K562 (cell line): ENCODE results near the gene KCND3. TPM values are rescaled to one million over a fixed set of nuclear protein-coding genes. Genes with fewer than 3 reads are reported as not detected.
A peak's percentile ranks its signal among the peaks of the same experiment; 100 is the strongest.

Source experiments
- ATAC-seq: fragments of 200-7000 bp; cut with Tn5 transposase; 3 replicates; pipeline ENCODE4 v1.9.1; 2020; ENCODE audit warnings: moderate library complexity
- BruUV-seq: library from RNA; stranded (reverse); fragments of 400-500 nt; replicated peaks from 2 replicates; lab custom pipeline; 2021; lab: Mats Ljungman, UMichigan
- CTCF ChIA-PET: fragments of 300-600 bp; formaldehyde crosslinking; extraction: SDS; loops from one replicate; lab custom pipeline; 2021; ENCODE audit warnings: low intra/inter-chr PET ratio; lab: Yijun Ruan, JAX
- POLR2A ChIA-PET: fragments of 300-600, 350-650 bp; sonication (Branson Sonifier 250); formaldehyde crosslinking; extraction: SDS; loops from one replicate; lab custom pipeline; 2021; ENCODE audit warnings: antibody characterized with exemption, inconsistent platforms; lab: Yijun Ruan, JAX
- DNase-seq, 4 experiments: peaks; one replicate each; pipeline versions ENCODE4 v3.0.0 to v3.0.0-alpha.2; 2011 to 2018; ENCODE audit warnings: low spot score in 3 of 4, mixed read lengths in 3 of 4; ENCODE audit errors: extremely low read depth in 1 of 4
- FAIRE-seq: peaks from 2 replicates; lab custom pipeline; 2011; peaks lifted over from hg19 to GRCh38; lab: Jason Lieb, UNC
- H2AFZ ChIP-seq: 2 replicates; pipeline ENCODE4 v1.6.0; 2011; ENCODE audit warnings: low read depth, low read length, control low read depth, inconsistent platforms
- H3K27ac ChIP-seq: fragments of 200-600 bp; 3 replicates; pipeline ENCODE4 v1.8.0; 2011; ENCODE audit warnings: low read depth, mild to moderate bottlenecking, control low read depth, inconsistent platforms, low read length, moderate library complexity, mixed read lengths; ENCODE audit errors: extremely low read depth
- H3K27me3 ChIP-seq, 2 experiments: fragments of 300-600 bp in 1 of 2; 2 replicates in 1 of 2; 3 replicates in 1 of 2; pipeline versions ENCODE4 v1.6.0 to v1.8.0; 2011; ENCODE audit warnings: inconsistent platforms in 2 of 2, low read length in 2 of 2, mild to moderate bottlenecking in 1 of 2, mixed read lengths in 1 of 2, moderate library complexity in 1 of 2; ENCODE audit not compliant: control insufficient read depth in 2 of 2, insufficient read depth in 2 of 2
- H3K36me3 ChIP-seq: fragments of 300-600 bp; 3 replicates; pipeline ENCODE4 v1.8.0; 2011; ENCODE audit warnings: mild to moderate bottlenecking, low read length, inconsistent platforms; ENCODE audit not compliant: control insufficient read depth, insufficient read depth
- H3K4me1 ChIP-seq, 2 experiments: fragments of 200-600 bp in 1 of 2; replicated peaks in 1 of 2; 2 replicates in 1 of 2; 3 replicates in 1 of 2; pipeline versions ENCODE4 v1.5.1 to v1.8.0; 2011; ENCODE audit warnings: inconsistent platforms in 2 of 2, low read length in 2 of 2, mild to moderate bottlenecking in 1 of 2, mixed read lengths in 1 of 2, moderate library complexity in 1 of 2; ENCODE audit not compliant: control insufficient read depth in 2 of 2, insufficient read depth in 2 of 2
- H3K4me2 ChIP-seq: 2 replicates; pipeline ENCODE4 v1.6.1; 2011; ENCODE audit warnings: low read length, control low read depth, inconsistent platforms, mixed read lengths; ENCODE audit not compliant: insufficient read depth
- H3K4me3 ChIP-seq: fragments of 200-600 bp; sonication (generic), shearing (Covaris generic); 2 replicates; pipeline ENCODE4 v1.5.1; 2016; ENCODE audit warnings: control low read depth, inconsistent platforms
- H3K79me2 ChIP-seq: fragments of 200-600 bp; 3 replicates; pipeline ENCODE4 v1.8.0; 2011; ENCODE audit warnings: low read length, inconsistent platforms; ENCODE audit not compliant: control insufficient read depth, insufficient read depth
- H3K9ac ChIP-seq, 2 experiments: 2 replicates each; pipeline versions ENCODE4 v1.6.0 to v1.6.1; 2011; ENCODE audit warnings: low read depth in 2 of 2, low read length in 2 of 2, control low read depth in 1 of 2, inconsistent platforms in 1 of 2, mild to moderate bottlenecking in 1 of 2, mixed read lengths in 1 of 2; ENCODE audit not compliant: insufficient read depth in 1 of 2
- H3K9me1 ChIP-seq: one replicate; pipeline ENCODE4 v1.6.0; 2011; ENCODE audit warnings: inconsistent platforms, mild to moderate bottlenecking, low read length, moderate library complexity; ENCODE audit not compliant: control insufficient read depth, insufficient read depth
- H3K9me3 ChIP-seq: replicated peaks from 2 replicates; pipeline ENCODE4 v1.5.1; 2011; ENCODE audit warnings: low read depth, low read length, inconsistent platforms; ENCODE audit not compliant: control insufficient read depth, insufficient read depth
- H4K20me1 ChIP-seq: replicated peaks from 2 replicates; pipeline ENCODE4 v1.6.1; 2011; ENCODE audit warnings: low read length, inconsistent platforms, mixed read lengths; ENCODE audit not compliant: control insufficient read depth, insufficient read depth
- NFE2L1 ChIP-seq: fragments of 450-650 bp; IDR thresholded peaks from 2 replicates; pipeline ENCODE4 v1.6.1; 2016; ENCODE audit warnings: missing genetic modification characterization, low read depth, mild to moderate bottlenecking, missing compliant biosample characterization, moderate library complexity, borderline replicate concordance
- WGBS: fragments of 100-300 bp; shearing (Covaris generic); methylation state at CpG from one replicate; pipeline ENCODE4 v1.1.6; 2016; ENCODE audit warnings: low coverage, mixed read lengths; ENCODE audit not compliant: insufficient coverage; ENCODE audit errors: missing lambda C conversion rate; 5-methylcytosine and 5-hydroxymethylcytosine counted together
- in situ Hi-C: fragments of 300-500 bp; cut with MboI; formaldehyde crosslinking; loops from 4 replicates; pipeline ENCODE4 v1.15.0; 2018; ENCODE audit warnings: inconsistent platforms, mixed read lengths
- intact Hi-C: fragments of 100-400 bp; cut with micrococcal nuclease; formaldehyde crosslinking; loops from 2 replicates; pipeline ENCODE4 v1.14.2; 2022
- polyA plus RNA-seq, 8 experiments: library from polyadenylated mRNA; depleted of rRNA in 4 of 8; stranded (reverse) in 5 of 8; unstranded in 3 of 8; fragments of >200 nt; fragmentation: Nextera tagmentation in 2 of 8; fragmentation: Illumina TruSeq in 1 of 8; extraction: Ambion mirVana in 2 of 8; extraction: Trizol in 1 of 8; gene quantifications; 2 replicates each; pipeline versions ENCODE4 v1.2.1 to v1.2.3, GENCODE V29; 2011 to 2014; ENCODE audit warnings: inconsistent platforms in 1 of 8, missing spikeins in 1 of 8
- total RNA-seq, 7 experiments: library from RNA; depleted of rRNA in 6 of 7; stranded (reverse); fragments of >200 nt in 6 of 7; fragmentation: Illumina TruSeq in 2 of 7; extraction: Trizol in 2 of 7; gene quantifications; 2 replicates each; pipeline versions ENCODE4 v1.2.1 to v1.2.3, GENCODE V29; 2011 to 2021; ENCODE audit warnings: low replicate concordance in 1 of 7
- TF ChIP-seq, protein P1 (sequence below), 3 experiments: IDR thresholded peaks in 2 of 3; conservative IDR thresholded peaks in 1 of 3; 2 replicates each; pipeline ENCODE4 v1.5.1; 2011 to 2012; ENCODE audit warnings: low read length in 3 of 3, mild to moderate bottlenecking in 3 of 3, control low read depth in 2 of 3, improper control_type of control experiment in 1 of 3, inconsistent platforms in 1 of 3, low read depth in 1 of 3, mixed read lengths in 1 of 3, moderate library complexity in 1 of 3; ENCODE audit not compliant: insufficient read depth in 2 of 3

The KCND3 gene
- total and polyA plus RNA-seq, 9 of the 15 experiments (the other 6 are each of a cell fraction or from before 2014, with no cell fraction given), result not detected

DNA sequence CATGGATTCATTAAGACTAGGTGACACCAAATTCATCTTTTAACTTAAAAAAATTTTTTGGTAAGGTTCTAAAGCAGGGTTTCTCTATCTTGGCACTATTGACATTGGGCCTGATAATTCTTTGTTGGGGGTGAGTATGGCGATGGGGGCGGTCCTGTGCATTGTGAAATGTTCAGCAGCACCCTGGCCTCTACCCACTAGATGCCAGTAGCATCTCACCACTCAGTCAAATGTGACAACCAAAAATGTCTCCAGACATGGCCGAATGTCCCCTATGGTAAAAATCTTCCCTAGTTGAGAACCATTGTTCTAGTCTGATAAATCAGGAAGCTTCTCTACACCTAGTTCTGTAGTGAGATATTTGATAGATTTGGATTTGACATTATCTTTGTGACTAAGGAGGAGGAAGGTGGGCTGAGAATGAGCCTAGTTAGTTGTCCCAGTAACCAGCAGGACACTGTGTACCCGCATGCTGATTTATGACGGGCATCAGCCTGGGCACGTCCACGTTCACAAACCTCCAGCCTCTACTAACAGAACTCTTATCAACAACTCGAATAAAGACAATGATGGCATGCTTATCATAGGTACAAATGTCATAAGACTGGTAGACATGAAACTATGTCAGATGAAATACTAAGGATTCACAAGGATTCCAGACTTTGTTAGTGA is 104.6 kb downstream of the KCND3 start:
- POLR2A ChIA-PET, result no interaction called here
- no TSS peak for BruUV-seq
- H3K27me3 ChIP-seq, result peaks cover 9 to 40% of the 10 kb centered on the region in 2 experiments
- H3K9ac ChIP-seq, result no peak overlapping the region
- in situ Hi-C loops, result no loop called here
- WGBS, result 0% methylated on average over 8 of the region's 8 CpGs
- no peaks in the 10 kb centered on the region for H3K9me1 ChIP-seq
- intact Hi-C loops, result no loop called here
- no peaks in the 10 kb centered on the region; a peak in 1 of 5 replicates for H3K4me1 ChIP-seq
- ATAC-seq, result no peak
- no peak overlapping the region for H3K27ac ChIP-seq
- no peak overlapping the region for H3K4me3 ChIP-seq
- no peak overlapping the region for H2AFZ ChIP-seq
- H4K20me1 ChIP-seq, result peaks cover 3% of the 10 kb centered on the region
- H3K79me2 ChIP-seq, result no peaks in the 10 kb centered on the region
- no peak for FAIRE-seq
- CTCF ChIA-PET, result no interaction called here
- no peaks in the 10 kb centered on the region for H3K9me3 ChIP-seq
- H3K4me2 ChIP-seq, result no peak overlapping the region
- no peak for TF ChIP-seq NFE2L1 (tag)
- TF ChIP-seq, protein P1, sequence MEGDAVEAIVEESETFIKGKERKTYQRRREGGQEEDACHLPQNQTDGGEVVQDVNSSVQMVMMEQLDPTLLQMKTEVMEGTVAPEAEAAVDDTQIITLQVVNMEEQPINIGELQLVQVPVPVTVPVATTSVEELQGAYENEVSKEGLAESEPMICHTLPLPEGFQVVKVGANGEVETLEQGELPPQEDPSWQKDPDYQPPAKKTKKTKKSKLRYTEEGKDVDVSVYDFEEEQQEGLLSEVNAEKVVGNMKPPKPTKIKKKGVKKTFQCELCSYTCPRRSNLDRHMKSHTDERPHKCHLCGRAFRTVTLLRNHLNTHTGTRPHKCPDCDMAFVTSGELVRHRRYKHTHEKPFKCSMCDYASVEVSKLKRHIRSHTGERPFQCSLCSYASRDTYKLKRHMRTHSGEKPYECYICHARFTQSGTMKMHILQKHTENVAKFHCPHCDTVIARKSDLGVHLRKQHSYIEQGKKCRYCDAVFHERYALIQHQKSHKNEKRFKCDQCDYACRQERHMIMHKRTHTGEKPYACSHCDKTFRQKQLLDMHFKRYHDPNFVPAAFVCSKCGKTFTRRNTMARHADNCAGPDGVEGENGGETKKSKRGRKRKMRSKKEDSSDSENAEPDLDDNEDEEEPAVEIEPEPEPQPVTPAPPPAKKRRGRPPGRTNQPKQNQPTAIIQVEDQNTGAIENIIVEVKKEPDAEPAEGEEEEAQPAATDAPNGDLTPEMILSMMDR (IDR thresholded peaks at IDR 0.05 in 2 of 3, conservative IDR thresholded peaks at IDR 0.05 in 1 of 3; ENCODE audit: insufficient read depth in 2 of 3, low read depth in 1 of 3, low read length in 3 of 3), result 0 out of 6 replicates have a peak, but pooled peaks of 1 of the 3 experiments have one; percentile 2
- H3K36me3 ChIP-seq, result no peaks in the 10 kb centered on the region
- no peak for DNase-seq
